ENCODE measurements around the gene CLEC4E.

DNA sequence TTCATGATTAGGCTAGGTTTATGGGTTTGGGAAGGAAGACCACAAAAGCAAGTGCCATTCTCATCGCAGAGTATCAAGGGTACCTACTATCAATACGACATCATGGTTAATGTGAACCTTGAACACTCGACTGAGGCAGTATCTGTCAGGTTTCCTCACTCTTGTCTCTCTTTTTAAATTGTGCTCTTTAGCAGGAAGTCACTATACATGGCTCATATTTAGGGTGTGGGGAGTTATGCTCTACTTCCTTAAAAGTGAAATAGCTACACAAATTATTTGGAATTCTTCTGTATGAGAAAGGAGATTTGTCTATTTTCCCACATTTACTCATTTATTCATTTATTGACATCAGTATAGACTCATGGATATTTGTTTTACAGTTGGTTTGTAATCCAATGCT lies 5.9 kb upstream of the CLEC4E start:
- TF ChIP-seq EGR1 (IDR thresholded peaks at IDR 0.05) (no peak), CEBPB (IDR thresholded peaks at IDR 0.05) (no peak), ZBTB7A (IDR thresholded peaks at IDR 0.05; ENCODE audit: low read depth) (no peak), YY1 (IDR thresholded peaks at IDR 0.05; ENCODE audit: low read depth) (no peak), RAD21 (IDR thresholded peaks at IDR 0.05; ENCODE audit: low read depth) (no peak), EP300 (IDR thresholded peaks at IDR 0.05; ENCODE audit: borderline replicate concordance) (no peak)
- TF ChIP-seq, protein P1, sequence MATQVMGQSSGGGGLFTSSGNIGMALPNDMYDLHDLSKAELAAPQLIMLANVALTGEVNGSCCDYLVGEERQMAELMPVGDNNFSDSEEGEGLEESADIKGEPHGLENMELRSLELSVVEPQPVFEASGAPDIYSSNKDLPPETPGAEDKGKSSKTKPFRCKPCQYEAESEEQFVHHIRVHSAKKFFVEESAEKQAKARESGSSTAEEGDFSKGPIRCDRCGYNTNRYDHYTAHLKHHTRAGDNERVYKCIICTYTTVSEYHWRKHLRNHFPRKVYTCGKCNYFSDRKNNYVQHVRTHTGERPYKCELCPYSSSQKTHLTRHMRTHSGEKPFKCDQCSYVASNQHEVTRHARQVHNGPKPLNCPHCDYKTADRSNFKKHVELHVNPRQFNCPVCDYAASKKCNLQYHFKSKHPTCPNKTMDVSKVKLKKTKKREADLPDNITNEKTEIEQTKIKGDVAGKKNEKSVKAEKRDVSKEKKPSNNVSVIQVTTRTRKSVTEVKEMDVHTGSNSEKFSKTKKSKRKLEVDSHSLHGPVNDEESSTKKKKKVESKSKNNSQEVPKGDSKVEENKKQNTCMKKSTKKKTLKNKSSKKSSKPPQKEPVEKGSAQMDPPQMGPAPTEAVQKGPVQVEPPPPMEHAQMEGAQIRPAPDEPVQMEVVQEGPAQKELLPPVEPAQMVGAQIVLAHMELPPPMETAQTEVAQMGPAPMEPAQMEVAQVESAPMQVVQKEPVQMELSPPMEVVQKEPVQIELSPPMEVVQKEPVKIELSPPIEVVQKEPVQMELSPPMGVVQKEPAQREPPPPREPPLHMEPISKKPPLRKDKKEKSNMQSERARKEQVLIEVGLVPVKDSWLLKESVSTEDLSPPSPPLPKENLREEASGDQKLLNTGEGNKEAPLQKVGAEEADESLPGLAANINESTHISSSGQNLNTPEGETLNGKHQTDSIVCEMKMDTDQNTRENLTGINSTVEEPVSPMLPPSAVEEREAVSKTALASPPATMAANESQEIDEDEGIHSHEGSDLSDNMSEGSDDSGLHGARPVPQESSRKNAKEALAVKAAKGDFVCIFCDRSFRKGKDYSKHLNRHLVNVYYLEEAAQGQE (IDR thresholded peaks at IDR 0.05; ENCODE audit: low read depth): no peak
